OCI-LY1 (cell line): ENCODE results near the gene AURKB.
"Not testable (repeated sequence)": the region's sequence is repeated elsewhere in the genome, so short reads cannot be mapped to it uniquely, and the experiment has no call there.

Experiments
- EZH2 ChIP-seq: fragments of 200-600 bp; sonication (generic), shearing (Covaris generic); IDR thresholded peaks from 2 replicates; pipeline ENCODE4 v1.8.0; 2017; ENCODE audit warnings: borderline replicate concordance, mixed run types, mild to moderate bottlenecking, antibody characterized with exemption, low read length, moderate library complexity, mixed read lengths
- TF ChIP-seq, protein P1 (sequence below): fragments of 200-600 bp; sonication (generic), shearing (Covaris generic); IDR thresholded peaks from 2 replicates; pipeline ENCODE4 v1.5.1; 2017; ENCODE audit warnings: mild to moderate bottlenecking, antibody characterized with exemption, low read length, moderate library complexity, mixed read lengths

DNA sequence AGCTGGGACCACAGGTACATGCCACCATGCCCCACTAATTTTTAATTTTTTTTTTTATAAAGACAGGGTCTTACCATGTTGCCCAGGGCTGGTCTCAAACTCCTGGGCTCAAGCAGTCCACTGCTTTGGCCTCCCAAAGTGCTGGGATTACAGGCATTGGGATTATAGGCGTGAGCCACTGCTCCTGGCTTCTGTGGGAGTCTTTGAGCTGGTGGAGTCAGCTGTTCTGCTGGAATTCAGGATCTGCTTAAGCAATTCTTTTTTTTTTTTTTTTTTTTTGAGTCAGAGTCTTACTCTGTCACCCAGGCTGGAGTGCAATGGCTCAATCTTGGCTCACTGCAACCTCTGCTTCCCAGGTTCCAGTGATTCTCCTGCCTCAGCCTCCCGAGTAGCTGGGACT, 41.0 kb upstream of the AURKB start:
- TF ChIP-seq, protein P1, sequence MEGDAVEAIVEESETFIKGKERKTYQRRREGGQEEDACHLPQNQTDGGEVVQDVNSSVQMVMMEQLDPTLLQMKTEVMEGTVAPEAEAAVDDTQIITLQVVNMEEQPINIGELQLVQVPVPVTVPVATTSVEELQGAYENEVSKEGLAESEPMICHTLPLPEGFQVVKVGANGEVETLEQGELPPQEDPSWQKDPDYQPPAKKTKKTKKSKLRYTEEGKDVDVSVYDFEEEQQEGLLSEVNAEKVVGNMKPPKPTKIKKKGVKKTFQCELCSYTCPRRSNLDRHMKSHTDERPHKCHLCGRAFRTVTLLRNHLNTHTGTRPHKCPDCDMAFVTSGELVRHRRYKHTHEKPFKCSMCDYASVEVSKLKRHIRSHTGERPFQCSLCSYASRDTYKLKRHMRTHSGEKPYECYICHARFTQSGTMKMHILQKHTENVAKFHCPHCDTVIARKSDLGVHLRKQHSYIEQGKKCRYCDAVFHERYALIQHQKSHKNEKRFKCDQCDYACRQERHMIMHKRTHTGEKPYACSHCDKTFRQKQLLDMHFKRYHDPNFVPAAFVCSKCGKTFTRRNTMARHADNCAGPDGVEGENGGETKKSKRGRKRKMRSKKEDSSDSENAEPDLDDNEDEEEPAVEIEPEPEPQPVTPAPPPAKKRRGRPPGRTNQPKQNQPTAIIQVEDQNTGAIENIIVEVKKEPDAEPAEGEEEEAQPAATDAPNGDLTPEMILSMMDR = not testable (repeated sequence)
- TF ChIP-seq EZH2 = not testable (repeated sequence)
